ENCODE results near the gene PPP1R12A. TPM values are rescaled to one million over a fixed set of nuclear protein-coding genes. Genes with fewer than 3 reads are reported as not detected.

PPP1R12A gene
- total and polyA plus RNA-seq, 2 of the 4 experiments (the other 2 are of a cell fraction), result 47.7 to 112 TPM

- Histone ChIP-seq H4K91ac (ENCODE audit: insufficient read depth, low read depth, low read length) (no peak overlapping the region), H3K4me2 (ENCODE audit: low read depth, low read length) (no peak overlapping the region), H3K4me3 (ENCODE audit: insufficient read depth, low read depth, low read length) (no peak overlapping the region), H4K8ac (ENCODE audit: low read depth in 2 of 2, low read length in 2 of 2) (no peak overlapping the region), H3K14ac (replicated peaks; ENCODE audit: low read depth, low read length) (no peak overlapping the region), H3K27me3 (ENCODE audit: control insufficient read depth, insufficient read depth, low read length) (no peaks in the 10 kb centered on the region), H3K9me1 (ENCODE audit: insufficient read depth, low read length) (peaks cover 6% of the 10 kb centered on the region; the same call in 1 of the 2 replicates), H2AK9ac (replicated peaks; ENCODE audit: low read depth, low read length, poor library complexity) (no peak overlapping the region), H3K4me1 (ENCODE audit: control insufficient read depth, insufficient read depth, low read length) (peaks cover 2% of the 10 kb centered on the region), H2AK5ac (ENCODE audit: low read depth, low read length) (no peak overlapping the region), H3K9ac (ENCODE audit: low read depth, low read length) (no peak overlapping the region), H3K79me1 (ENCODE audit: low read depth in 1 of 2, low read length in 2 of 2) (peaks cover 9 to 41% of the 10 kb centered on the region in 2 experiments; a peak in 3 of 4 replicates), H3K23ac (ENCODE audit: low read depth, low read length) (no peak overlapping the region), H2AFZ (replicated peaks; ENCODE audit: low read length, poor library complexity) (no peak overlapping the region), H2BK5ac (ENCODE audit: low read depth, low read length, poor library complexity, severe bottlenecking) (peak overlapping the region; percentile 16), H3K36me3 (ENCODE audit: control insufficient read depth, insufficient read depth, low read length) (no peaks in the 10 kb centered on the region), H2BK20ac (ENCODE audit: low read depth, low read length) (no peak overlapping the region), H3K56ac (ENCODE audit: extremely low read depth, insufficient read depth, low read length) (no peak overlapping the region), H2BK15ac (ENCODE audit: low read depth, low read length) (no peak overlapping the region), H2BK120ac (ENCODE audit: low read depth, low read length) (no peak overlapping the region), H3K18ac (ENCODE audit: low read depth, low read length) (no peak overlapping the region), H3K4ac (ENCODE audit: low read depth, low read length) (no peak overlapping the region), H3K9me3 (ENCODE audit: control insufficient read depth, insufficient read depth, low read length) (no peaks in the 10 kb centered on the region), H4K20me1 (ENCODE audit: insufficient read depth, low read length) (peaks cover 68% of the 10 kb centered on the region), H4K5ac (ENCODE audit: low read depth, low read length) (no peak overlapping the region), H3K27ac (ENCODE audit: insufficient read depth, low read length) (no peak overlapping the region)
- TF ChIP-seq RCOR1 (IDR thresholded peaks at IDR 0.05; ENCODE audit: insufficient replicate concordance, low read length), result no peak
- TF ChIP-seq SMC3 (IDR thresholded peaks at IDR 0.05; ENCODE audit: low read depth, low read length), result peak; percentile 55
- TF ChIP-seq NFE2L2 (IDR thresholded peaks at IDR 0.05; ENCODE audit: low read depth, low read length), result no peak
- peak; percentile 57 for TF ChIP-seq CTCF (conservative IDR thresholded peaks at IDR 0.05; ENCODE audit: low read depth, low read length)
- TF ChIP-seq MXI1 (IDR thresholded peaks at IDR 0.05; ENCODE audit: borderline replicate concordance, low read depth, low read length), result no peak
- no peak for TF ChIP-seq FOS (IDR thresholded peaks at IDR 0.05; ENCODE audit: low read depth, low read length)
- TF ChIP-seq POLR2A (IDR thresholded peaks at IDR 0.05; ENCODE audit: low read depth, low read length), result no peak
- no peak for TF ChIP-seq CHD1 (IDR thresholded peaks at IDR 0.05; ENCODE audit: low read depth, low read length)
- no peak for TF ChIP-seq BHLHE40 (IDR thresholded peaks at IDR 0.05; ENCODE audit: low read depth, low read length)
- TF ChIP-seq ELK1 (IDR thresholded peaks at IDR 0.05; ENCODE audit: borderline replicate concordance, low read depth, low read length), result no peak
- TF ChIP-seq RAD21 (IDR thresholded peaks at IDR 0.05; ENCODE audit: low read length), result peak; percentile 60
- ATAC-seq (ENCODE audit: low read depth) (peak; percentile 69), DNase-seq (peak; percentile 66)
- POLR2A ChIA-PET (ENCODE audit: unreplicated experiment), result no interaction called here
- dilution Hi-C loops (cut with HindIII; ENCODE audit: low sequenced_read_pairs, unreplicated experiment), result no loop called here
- CTCF ChIA-PET, result interaction anchor here (0.5 to 3.3 kb wide), 4 partner anchors 24 to 302 kb away, joined by 3 to 11 read pairs (median 3); no protein-coding TSS in a partner anchor
- in situ Hi-C loops (cut with MboI; ENCODE audit: low sequenced_read_pairs), result no loop called here
- intact Hi-C loops (cut with micrococcal nuclease), result loop anchor here (1.0 to 5.0 kb wide), 4 partner anchors 48 to 380 kb away; partner anchors contain the start of gene PPP1R12A
- BruUV-seq (replicated peaks), result no TSS peak
- WGBS, 2 experiments (ENCODE audit: extremely low coverage in 2 of 2, insufficient read length in 1 of 2), result 100% methylated on average over 2 of the region's 3 CpGs; no CpG with 5 or more reads in 1 of the 2 experiments
Measured at GRCh38 chr12:79886917-79887519, 47.9 kb downstream of the PPP1R12A start.
